A673 (cell line): ENCODE data around the gene SPCS2. TPM values are rescaled to one million over a fixed set of nuclear protein-coding genes. Genes with fewer than 3 reads are reported as not detected.

ENCODE experiments used
- BruUV-seq: library from RNA; stranded (reverse); fragments of 400-500 nt; replicated peaks from 2 replicates; lab custom pipeline; 2021; lab: Mats Ljungman, UMichigan
- CTCF ChIA-PET: fragments of 300-600 bp; sonication (Branson Sonifier 250); formaldehyde crosslinking; loops from one replicate; lab custom pipeline; 2022; ENCODE audit warnings: antibody characterized with exemption; lab: Charles Lee
- POLR2A ChIA-PET: fragments of 300-600 bp; sonication (Branson Sonifier 250); formaldehyde crosslinking; loops from one replicate; lab custom pipeline; 2022; ENCODE audit warnings: antibody characterized with exemption; ENCODE audit not compliant: low non-redundant PET; lab: Charles Lee
- DNase-seq: peaks from one replicate; pipeline ENCODE4 v3.0.0-alpha.2; 2015; ENCODE audit warnings: low spot score
- H3K27ac ChIP-seq: fragments of 200-600 bp; sonication (generic); 2 replicates; pipeline ENCODE4 v1.5.1; 2016; ENCODE audit warnings: mixed run types, low read depth, mild to moderate bottlenecking, mixed read lengths, antibody characterized with exemption, low read length; ENCODE audit not compliant: poor library complexity, severe bottlenecking
- H3K27me3 ChIP-seq: fragments of 200-600 bp; sonication (generic); replicated peaks from 2 replicates; pipeline ENCODE4 v1.6.1; 2017; ENCODE audit warnings: mixed run types, low read depth, mild to moderate bottlenecking, mixed read lengths, antibody characterized with exemption, low read length; ENCODE audit not compliant: insufficient read depth, poor library complexity
- H3K36me3 ChIP-seq: fragments of 200-600 bp; sonication (generic); 2 replicates; pipeline ENCODE4 v1.6.1; 2016; ENCODE audit warnings: mixed run types, mild to moderate bottlenecking, mixed read lengths, antibody characterized with exemption, low read length; ENCODE audit not compliant: insufficient read depth, poor library complexity, severe bottlenecking
- H3K4me1 ChIP-seq: fragments of 200-600 bp; sonication (generic); 2 replicates; pipeline ENCODE4 v1.6.1; 2017; ENCODE audit warnings: mixed run types, mild to moderate bottlenecking, mixed read lengths, antibody characterized with exemption, low read length; ENCODE audit not compliant: insufficient read depth, poor library complexity, severe bottlenecking
- H3K4me3 ChIP-seq: fragments of 200-600 bp; sonication (generic); 2 replicates; pipeline ENCODE4 v1.5.1; 2016; ENCODE audit warnings: low read depth, mixed run types, mild to moderate bottlenecking, mixed read lengths, low read length; ENCODE audit not compliant: poor library complexity, severe bottlenecking
- H3K9me3 ChIP-seq: fragments of 200-600 bp; sonication (generic); 2 replicates; pipeline ENCODE4 v1.6.1; 2016; ENCODE audit warnings: mixed run types, low read depth, mild to moderate bottlenecking, mixed read lengths, antibody characterized with exemption, low read length; ENCODE audit not compliant: poor library complexity, severe bottlenecking
- CTCF ChIP-seq: fragments of 300-800, 200-600 bp; sonication (generic); conservative IDR thresholded peaks from 2 replicates; pipeline ENCODE4 v1.5.1; 2017; ENCODE audit warnings: low read depth, mild to moderate bottlenecking, antibody characterized with exemption, low read length, moderate library complexity, mixed read lengths
- EZH2 ChIP-seq: fragments of 200-600 bp; sonication (generic); IDR thresholded peaks from 2 replicates; pipeline ENCODE4 v1.6.1; 2017; ENCODE audit warnings: borderline replicate concordance, low read depth, mild to moderate bottlenecking, mixed read lengths, antibody characterized with exemption, low read length; ENCODE audit not compliant: poor library complexity, severe bottlenecking
- intact Hi-C: fragments of 100-400 bp; cut with micrococcal nuclease; formaldehyde crosslinking; loops from one replicate; pipeline ENCODE4 v1.10.0; 2022; ENCODE audit not compliant: unreplicated experiment
- total RNA-seq: library from RNA; stranded (reverse); gene quantifications from 2 replicates; pipeline ENCODE4 v1.2.3, GENCODE V29; 2021

The SPCS2 gene
- total RNA-seq, 1 experiment from 2014 or later = 241 TPM

GRCh38 chr11:74990941-74991340 is 41.9 kb downstream of the SPCS2 start:
- BruUV-seq = no TSS peak
- no peaks in the 10 kb centered on the region for H3K9me3 ChIP-seq

GRCh38 chr11:74992852-74993251 is 43.8 kb downstream of the SPCS2 start:
- H3K36me3 ChIP-seq = no peaks in the 10 kb centered on the region
- no peak overlapping the region for H3K4me3 ChIP-seq
- BruUV-seq = no TSS peak
- intact Hi-C loops = no loop called here
- no peaks in the 10 kb centered on the region for H3K9me3 ChIP-seq
- TF ChIP-seq EZH2 = no peak
- TF ChIP-seq CTCF = no peak
- ChIA-PET CTCF (no interaction called here), POLR2A (no interaction called here)
- H3K27me3 ChIP-seq = no peaks in the 10 kb centered on the region
- no peak overlapping the region for H3K27ac ChIP-seq
- no peak for DNase-seq
- H3K4me1 ChIP-seq = peaks cover 8% of the 10 kb centered on the region

More at GRCh38 chr11:74990941-74991340, 41.9 kb downstream of the SPCS2 start:
- Histone ChIP-seq H3K36me3 (no peaks in the 10 kb centered on the region), H3K27me3 (no peaks in the 10 kb centered on the region), H3K27ac (no peak overlapping the region), H3K4me3 (no peak overlapping the region), H3K4me1 (peaks cover 8% of the 10 kb centered on the region)
- ChIA-PET POLR2A (no interaction called here), CTCF (no interaction called here)
- DNase-seq = no peak
- intact Hi-C loops = no loop called here
- TF ChIP-seq CTCF = no peak
- TF ChIP-seq EZH2 = no peak

DNA sequence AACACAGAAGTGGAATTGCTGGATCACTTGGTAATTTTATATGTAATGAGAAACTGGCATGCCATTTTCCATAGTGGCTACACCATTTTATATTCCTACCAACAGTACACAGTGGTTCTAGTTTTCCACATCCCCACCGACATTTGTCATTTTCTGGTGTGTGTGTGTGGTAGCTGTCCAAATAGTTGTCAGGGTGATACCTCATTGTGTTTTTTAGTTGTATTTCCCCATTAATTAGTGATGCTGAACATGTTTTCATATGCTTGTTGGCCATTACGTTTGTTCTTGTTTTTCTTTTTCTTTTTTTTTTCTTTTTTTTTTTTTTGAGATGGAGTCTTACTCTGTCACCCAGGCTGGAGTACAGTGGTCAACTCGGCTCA is 51.9 kb downstream of the SPCS2 start:
- DNase-seq = no peak
- TF ChIP-seq EZH2 (no peak), CTCF (no peak)
- H3K4me1 ChIP-seq = no peaks in the 10 kb centered on the region
- no peaks in the 10 kb centered on the region for H3K9me3 ChIP-seq
- intact Hi-C loops = no loop called here
- H3K4me3 ChIP-seq = no peak overlapping the region
- no peak overlapping the region for H3K27ac ChIP-seq
- CTCF ChIA-PET = no interaction called here
- no TSS peak for BruUV-seq
- POLR2A ChIA-PET = no interaction called here
- peaks cover 7% of the 10 kb centered on the region for H3K36me3 ChIP-seq
- H3K27me3 ChIP-seq = no peaks in the 10 kb centered on the region
